HT-29 (cell line): Measurements from ENCODE around the gene DCT. TPM values are rescaled to one million over a fixed set of nuclear protein-coding genes. Genes with fewer than 3 reads are reported as not detected.
A peak's percentile ranks its signal among the peaks of the same experiment; 100 is the strongest.

Experiments used
- DNase-seq: peaks from one replicate; pipeline ENCODE4 v3.0.0-alpha.2; 2015; ENCODE audit warnings: low spot score
- total RNA-seq: library from RNA; depleted of rRNA; stranded (reverse); fragments of >200 nt; shearing (Covaris generic); gene quantifications from 2 replicates; pipeline ENCODE4 v1.2.3, GENCODE V29; 2014; rRNA removed

DCT gene
- total RNA-seq, 1 experiment from 2014 or later, result not detected

GRCh38 chr13:94399812-94400211 is 79.7 kb downstream of the DCT start:
- DNase-seq, result no peak

- no peak for DNase-seq
These were observed 83.6 kb downstream of the DCT start for GRCh38 chr13:94395860-94396259.

- DNase-seq, result no peak
These were observed 84.8 kb downstream of the DCT start for GRCh38 chr13:94394723-94395122.

- no peak for DNase-seq
These were observed 88.6 kb downstream of the DCT start for GRCh38 chr13:94390881-94391280.

- DNase-seq, result peak; percentile 18
These were observed 89.7 kb downstream of the DCT start for GRCh38 chr13:94389604-94390351.

GRCh38 chr13:94387047-94387446 is 92.4 kb downstream of the DCT start:
- DNase-seq, result no peak

Other genes starting within 250 kb of the DCT start
- 6.4 and 7.5 TPM in 2 replicates for gene TGDS, start 116.5 kb upstream of the DCT start, total RNA-seq
- 4.5 and 4.6 TPM in 2 replicates for gene GPR180, start 122.2 kb upstream of the DCT start, total RNA-seq
- not detected in 2 replicates for gene SOX21, start 232.9 kb upstream of the DCT start, total RNA-seq